Frontal cortex (tissue), 4 donors: ENCODE results near the gene DIAPH3. TPM values are rescaled to one million over a fixed set of nuclear protein-coding genes. Genes with fewer than 3 reads are reported as not detected.

Source experiments
- DNase-seq, 2 donors: peaks; one replicate each; pipeline ENCODE4 v3.0.0; 2012; ENCODE audit warnings: low spot score in 2 of 2
- FAIRE-seq: peaks from 2 replicates; lab custom pipeline; 2012; peaks lifted over from hg19 to GRCh38; lab: Jason Lieb, UNC
- total RNA-seq: library from RNA; depleted of rRNA; stranded (reverse); fragments of >200 nt; gene quantifications from one replicate; pipeline ENCODE4 v1.2.3, GENCODE V29; 2014
- donor health status: control.
- donor health status: control.
- donor health status: control.

Gene DIAPH3
- total RNA-seq, 1 donor from 2014 or later = 5.3 TPM

DNA sequence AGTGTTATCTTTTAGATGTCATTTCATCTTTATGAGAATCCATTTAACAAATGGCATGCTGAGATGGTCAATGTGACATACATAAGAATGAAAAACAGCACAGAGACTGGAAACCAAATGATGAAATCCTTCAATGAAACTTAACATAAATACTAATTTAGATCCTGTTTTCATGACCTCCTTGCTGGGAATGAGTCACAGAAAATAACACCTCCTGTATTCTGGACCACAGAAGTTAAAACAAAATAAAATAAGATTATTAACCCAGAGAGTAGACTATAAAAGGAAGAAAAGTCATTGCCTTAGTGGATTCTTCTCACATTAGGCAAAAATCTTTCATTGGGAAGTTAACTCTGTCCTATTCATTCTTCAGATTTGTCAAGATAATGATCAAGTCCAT, 1.6 kb downstream of the DIAPH3 start:
- FAIRE-seq (no peak), DNase-seq (no peak)

DNA sequence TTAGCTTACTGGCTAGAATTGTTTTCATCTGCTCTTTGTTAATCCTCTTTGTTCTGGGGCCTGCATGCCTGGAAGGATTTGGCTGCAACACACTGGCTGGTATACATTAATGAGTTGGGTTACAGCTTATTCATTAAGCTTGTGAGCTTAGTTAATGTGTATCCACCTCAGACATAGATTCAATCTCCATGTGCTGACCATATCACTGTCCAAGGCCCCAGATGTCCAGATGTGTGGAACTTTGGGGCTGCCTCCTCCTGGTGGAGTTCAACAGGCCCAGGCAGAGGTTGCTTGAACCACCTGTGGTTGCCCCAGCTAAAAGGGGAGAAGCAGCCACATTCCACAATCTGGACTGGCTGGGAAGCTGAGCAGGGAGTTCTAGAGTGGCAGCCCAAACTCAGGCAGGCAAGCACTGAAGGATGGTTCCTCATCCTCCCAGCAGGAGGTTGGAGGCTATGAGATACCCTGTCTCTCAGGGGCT, 5.4 kb downstream of the DIAPH3 start:
- FAIRE-seq (no peak), DNase-seq (no peak)

DNA sequence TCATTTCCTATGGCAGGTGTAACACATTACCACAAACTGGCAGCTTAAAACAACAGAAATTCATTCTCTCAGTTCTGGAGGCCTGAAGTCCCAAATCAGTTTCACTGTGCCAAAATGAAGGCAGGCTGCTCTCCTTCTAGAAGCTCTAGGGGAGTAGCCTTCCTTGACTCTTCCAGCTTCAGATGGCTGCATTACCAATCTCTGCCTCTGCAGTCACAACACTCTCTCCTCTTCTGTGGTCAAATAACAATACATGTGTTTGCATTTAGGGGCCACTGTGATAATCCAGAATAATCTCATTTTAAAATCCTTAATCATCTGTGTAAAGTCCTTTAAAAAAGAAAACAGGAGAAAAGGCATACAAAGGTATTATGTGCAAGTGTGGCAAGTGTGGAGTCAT, 7.8 kb downstream of the DIAPH3 start:
- no peak for DNase-seq
- FAIRE-seq = no peak

DNA sequence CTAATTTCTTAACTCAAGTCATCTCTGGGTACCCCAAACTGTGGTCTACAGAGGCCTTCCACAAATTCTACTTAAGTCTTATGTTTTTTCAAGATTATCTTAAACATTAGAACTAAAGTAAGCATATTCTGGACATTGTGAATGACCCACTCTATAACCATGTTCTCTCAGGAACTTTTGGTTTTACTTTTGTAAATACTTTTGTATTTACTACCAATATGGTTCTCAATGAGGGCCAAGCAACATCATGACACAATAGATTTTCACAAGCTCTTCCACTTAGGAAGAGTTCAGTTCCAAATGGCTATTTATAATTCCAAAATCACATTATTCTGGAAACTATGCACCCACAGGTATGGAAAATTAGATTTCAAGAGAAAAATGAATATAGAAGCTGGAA, 10.8 kb downstream of the DIAPH3 start:
- FAIRE-seq (no peak), DNase-seq (no peak)

DNA sequence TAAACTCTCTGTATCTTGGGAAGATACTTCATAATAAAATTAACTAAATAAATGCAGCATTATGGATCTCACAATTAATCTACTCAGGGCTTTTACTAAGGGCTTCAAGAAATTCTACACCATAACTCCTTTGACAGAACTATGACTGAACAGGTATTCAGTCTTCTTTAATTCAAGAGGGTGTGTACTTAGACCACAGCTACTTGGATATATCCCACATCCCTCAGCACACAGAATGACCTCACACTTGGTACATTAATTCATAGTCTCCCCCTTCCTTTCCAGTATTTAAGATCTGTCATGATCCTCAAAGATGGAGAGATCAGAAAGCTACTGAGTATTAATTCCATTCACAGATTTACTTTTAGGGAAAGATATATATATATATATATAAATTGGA, 11.6 kb downstream of the DIAPH3 start:
- no peak for FAIRE-seq

DNA sequence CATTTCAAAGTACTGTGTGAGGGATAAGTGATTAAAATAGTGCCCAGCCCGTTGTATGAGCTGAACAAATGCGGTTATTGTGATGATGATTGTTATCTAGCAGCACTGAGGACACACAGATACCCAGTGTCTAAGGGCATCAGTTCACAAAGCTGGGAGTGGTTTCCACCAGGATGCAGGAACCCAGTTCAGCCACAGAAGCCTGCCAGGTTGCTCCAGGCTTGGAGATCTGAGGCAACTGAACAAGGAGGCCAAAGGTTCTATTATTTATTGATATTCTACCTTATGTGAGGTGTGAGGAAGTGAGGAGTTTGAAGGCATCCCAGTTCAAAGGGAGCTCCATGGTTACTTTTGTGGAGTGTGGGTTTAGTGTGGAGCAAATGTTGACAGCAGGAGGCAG, 13.2 kb downstream of the DIAPH3 start:
- no peak for FAIRE-seq
- DNase-seq = no peak

More for the DNA sequence above, 11.6 kb downstream of the DIAPH3 start:
- DNase-seq = no peak

DNA sequence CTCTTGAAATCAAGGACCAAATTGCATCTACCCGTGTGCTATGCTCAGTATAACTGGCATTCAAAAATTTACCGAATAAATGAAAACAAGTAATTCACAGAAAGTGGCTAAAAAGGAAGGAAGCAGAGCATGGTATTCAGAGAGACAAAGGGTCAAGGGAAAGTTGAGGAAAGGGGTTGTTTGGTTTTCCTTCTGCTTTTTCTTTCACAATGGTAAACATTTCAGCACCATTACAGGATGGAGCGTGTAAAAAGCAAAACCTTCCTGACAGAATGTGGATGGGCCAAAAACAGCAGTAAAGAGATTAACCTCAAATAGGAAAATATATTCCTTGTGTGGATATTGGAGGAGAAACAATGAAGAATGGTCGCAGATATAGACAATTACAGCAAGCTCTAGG, 14.8 kb downstream of the DIAPH3 start:
- DNase-seq = no peak
- no peak for FAIRE-seq

DNA sequence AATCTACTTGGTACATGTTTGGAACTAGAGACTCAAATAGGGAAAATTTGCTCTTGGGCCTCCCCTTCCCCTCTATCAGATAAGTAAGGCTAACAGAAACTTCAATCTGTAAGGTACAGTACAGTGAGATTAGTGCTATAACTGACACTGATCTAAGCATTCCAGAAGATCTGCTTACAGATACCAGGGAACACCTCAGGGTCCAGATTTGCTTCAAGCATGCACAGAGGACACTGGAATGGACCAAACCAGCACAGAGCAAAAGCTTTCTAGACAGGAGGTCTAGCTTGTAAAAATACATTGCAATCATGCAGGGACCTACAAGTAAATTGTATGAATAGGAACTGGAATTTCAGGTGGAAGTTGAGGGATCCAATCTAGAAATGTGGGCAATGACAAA, 16.4 kb downstream of the DIAPH3 start:
- no peak for FAIRE-seq
- DNase-seq = no peak

DNA sequence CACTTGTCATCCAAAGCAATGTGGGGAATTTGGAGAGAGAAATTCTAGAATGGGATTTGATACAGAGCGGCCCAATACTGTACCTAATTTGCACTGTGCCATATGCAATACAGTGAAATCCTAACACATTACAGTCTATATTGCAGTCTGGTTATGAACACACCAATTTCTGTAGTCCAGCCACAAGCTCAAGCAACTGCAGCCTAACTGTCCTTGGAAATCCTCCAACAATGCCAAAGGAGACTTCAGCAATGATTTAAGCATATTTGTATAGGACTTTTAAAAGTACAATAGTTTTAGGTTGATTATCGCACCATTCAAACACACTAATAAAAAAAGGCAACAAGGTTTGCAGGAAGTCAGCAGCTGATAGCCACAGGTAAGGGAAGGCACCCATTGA, 17.3 kb downstream of the DIAPH3 start:
- no peak for FAIRE-seq
- no peak for DNase-seq

DNA sequence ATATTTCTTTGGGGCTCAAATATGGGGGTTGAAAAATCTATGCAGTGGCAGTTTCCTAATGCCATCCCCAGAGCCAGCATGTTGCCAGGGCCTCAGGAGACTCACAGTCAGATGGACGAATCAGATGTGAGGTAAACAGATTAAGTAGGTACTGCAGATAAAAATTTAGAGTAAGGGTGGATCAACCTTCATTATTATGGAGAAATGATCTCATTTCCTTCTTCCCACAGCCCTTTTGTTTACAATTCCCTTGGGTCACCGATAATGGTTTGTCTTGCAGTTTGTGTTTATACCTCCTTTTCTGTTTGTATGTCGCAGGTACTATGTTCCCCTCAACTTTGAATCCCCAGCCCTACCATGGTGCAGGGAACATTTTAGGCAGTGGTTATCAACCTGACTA, 20.0 kb downstream of the DIAPH3 start:
- FAIRE-seq (no peak), DNase-seq (no peak)

DNA sequence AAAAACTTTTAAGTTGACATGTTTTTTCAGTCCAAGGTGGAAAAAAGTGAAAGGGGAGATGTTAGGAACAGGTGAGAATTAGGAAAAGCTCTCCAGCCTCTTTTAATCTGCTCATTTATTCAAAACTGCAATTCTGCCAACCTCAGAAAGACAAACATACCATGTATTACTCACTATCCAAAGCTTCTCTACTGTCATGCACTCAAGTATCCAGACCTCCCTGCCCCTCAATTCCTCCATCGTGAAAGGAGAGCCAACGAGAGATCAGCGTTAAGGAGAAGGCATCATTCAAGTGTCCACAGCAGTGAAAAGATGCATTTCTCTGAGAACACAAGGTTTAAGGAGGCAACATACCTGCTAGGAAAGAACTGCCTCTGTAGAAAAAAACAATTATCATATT, 24.5 kb downstream of the DIAPH3 start:
- FAIRE-seq (no peak), DNase-seq (no peak)

DNA sequence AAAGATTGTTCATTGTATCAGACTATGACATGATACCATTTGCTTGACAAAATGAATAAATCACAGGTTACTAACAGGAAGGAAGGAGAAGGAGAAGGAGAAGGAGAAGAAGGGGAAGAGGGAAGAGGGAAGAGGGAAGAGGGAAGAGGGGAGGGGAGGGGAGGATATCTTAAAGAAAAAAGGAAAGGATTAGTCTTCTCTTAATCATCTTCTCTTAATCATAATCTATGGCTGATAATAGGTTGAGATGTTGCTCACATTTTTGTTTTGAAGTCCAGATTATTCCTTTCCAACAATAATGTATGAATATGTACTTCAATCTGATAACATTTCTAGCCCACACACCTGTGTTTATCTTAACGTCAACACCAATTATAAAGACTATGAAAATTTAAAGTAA, 25.1 kb downstream of the DIAPH3 start:
- DNase-seq = no peak
- FAIRE-seq = no peak

DNA sequence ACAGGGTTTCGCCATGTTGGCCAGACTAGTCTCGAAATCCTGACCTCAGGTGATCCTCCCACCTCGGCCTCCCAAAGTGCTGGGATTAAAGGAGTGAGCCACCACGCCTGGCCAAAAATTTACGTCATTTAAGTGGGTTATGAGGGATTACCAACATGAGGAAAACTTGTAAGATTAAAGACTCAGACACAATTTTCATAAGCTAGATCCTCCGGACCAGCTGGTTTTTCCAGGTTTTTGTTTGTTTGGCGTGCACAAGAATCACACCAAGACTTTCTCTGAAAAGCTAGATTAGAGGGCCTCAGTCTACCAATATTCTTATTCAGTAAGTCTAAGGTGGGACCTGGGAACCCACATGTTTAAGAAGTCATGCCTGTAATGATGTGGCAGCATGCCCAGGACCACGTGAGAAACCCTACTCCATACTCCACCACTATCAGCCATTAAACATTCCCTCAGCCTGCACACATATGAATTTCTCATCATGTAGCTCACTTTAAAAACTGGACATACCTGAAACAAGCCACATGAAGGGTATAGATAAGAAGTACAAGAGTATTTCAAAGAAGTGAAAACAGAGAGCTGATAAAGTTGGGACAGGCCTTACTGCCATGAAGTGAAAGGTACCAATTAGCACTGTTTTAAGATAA, 25.7 kb downstream of the DIAPH3 start:
- no peak for DNase-seq
- no peak for FAIRE-seq

DNA sequence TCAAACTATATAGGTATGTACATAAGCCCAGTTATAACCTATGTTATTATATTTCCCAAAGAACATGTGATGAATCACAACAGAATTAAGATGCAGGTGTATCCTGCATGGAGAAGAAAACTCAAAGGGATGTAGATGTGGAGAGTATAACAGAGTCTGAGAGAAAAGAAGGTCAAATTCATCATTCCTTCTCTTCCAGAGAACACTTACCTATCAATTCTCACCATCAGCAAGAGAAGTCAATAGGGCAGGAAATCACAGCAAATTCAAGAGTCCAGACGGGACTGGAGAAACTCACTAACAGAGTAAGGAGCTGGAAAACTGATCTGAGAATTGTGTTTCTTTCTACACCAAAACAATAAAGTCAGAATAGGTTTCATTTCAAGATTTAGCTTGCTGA, 28.4 kb downstream of the DIAPH3 start:
- DNase-seq (no peak), FAIRE-seq (no peak)

DNA sequence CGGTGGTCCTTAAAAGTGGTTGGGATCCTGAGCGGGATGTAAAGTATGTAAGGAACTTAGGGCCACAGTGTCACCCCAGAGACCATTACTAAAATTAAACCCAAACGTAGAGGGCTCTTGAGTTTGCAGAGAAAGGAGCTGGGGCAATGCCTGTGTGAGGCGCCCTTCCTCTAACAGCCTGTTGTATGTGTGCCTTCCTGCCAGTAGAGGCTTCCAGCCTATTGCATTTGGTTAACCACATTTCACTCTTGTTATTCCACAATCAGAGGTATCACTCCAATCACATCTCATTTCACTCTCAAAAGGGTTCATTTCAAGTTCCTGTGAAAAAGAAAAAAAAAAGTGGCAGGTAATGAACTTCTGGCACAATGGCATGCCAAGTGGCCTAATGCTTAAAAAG, 29.4 kb downstream of the DIAPH3 start:
- DNase-seq (no peak), FAIRE-seq (no peak)

DNA sequence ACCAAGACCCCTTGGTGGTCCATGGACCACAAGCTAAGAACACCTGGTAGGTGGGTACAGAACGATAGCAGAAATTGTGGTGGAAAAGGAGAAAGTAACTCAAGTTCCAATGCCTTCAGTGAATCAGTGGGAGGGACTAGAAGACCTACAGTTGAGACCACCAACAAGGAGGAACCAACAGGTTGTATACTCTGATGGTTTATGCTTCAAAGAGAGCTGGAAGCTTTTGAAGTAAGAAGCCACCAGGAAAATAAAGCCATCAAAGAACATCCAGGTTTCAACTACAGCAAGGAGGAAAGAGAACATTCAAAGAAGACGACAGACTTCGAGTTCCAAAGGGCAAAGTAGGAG, 42.4 kb downstream of the DIAPH3 start:
- no peak for FAIRE-seq

DNA sequence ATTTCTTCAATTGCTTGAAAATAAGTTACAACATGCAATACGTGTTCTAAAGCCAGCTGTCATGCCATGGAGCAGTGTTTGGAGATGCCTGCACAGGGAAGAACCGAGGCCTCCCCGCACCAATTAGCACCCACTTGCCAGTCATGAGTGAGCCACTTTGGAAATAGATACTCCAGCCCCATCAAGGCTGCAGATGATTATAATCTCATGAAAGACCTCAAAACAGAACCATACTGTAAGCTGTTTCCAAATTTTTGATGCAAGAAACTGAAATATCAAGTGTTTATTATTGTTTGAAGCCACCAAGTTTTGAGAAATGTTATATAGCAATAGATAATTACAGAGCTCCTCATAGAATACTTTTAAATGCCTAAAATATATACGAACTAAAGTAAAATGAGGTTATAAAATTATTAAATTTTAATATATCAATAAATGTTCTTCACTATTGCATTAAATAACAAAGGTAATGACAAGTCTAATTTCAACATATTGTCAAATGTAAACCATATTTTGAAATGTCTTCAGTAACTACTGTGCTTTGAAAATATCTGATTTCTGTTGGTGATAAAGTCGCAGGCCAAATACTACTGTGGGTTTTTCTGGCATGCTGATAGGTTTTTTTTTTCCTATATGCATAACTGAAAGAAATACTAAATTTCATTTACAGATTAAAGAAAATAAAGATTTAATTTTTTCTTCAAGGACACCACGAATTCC, 43.0 kb downstream of the DIAPH3 start:
- FAIRE-seq = no peak
- DNase-seq = no peak

More for the DNA sequence above, 42.4 kb downstream of the DIAPH3 start:
- no peak for DNase-seq

DNA sequence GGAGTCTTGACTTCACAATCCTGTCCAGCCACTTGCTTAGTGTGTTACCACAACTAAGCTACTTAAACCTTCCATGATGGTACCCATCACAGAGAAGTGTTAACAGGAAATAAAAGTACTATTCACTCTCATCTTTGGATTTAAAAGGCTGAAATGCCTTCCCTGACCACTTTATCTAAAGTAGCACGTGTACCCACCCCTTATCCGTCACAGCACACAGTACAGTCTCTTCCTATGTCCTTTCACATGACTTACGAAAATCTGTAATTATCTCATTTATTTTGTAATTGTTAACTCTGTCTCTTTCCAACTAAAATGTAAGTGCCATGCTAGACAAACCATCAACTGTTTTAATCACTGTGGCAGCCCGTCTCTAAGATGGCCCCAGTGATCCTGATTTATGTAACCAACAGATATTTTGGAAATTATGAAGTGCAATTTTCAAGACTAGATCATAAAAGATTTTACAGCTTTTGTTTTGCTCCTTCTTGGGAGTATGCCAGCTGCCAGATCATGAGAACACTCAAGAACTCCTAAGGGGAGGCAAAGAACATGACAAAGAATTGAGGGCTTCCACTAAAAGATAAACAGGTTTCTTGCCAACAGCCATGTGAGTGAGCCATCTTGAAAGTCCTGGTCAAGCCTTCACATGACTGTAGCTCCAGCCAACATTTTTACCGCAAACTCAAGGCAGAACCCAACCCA, 44.9 kb downstream of the DIAPH3 start:
- DNase-seq (no peak), FAIRE-seq (no peak)

DNA sequence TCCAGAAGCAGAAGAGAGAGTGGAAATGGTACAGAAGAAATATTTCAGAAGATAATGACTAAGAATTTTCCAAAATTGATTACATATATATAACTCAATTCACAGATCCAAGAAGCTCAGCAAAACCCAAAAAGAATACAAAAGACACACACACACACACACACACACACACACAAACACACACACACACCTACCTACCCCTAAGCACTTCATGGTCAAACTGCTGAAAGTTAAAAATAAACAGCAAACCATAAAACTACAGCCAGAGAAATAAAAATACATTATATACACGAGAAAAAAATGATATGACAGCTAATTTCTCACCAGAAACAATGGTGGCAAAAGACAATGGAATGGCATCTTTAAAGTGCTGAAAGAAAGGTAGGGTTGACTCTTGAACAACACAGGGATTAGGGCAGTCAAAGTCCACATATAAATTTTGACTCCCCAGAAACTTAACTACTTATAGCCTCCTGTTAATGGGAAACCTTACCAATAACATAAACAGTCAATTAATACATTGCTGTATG, 49.2 kb downstream of the DIAPH3 start:
- FAIRE-seq (no peak), DNase-seq (no peak)

DNA sequence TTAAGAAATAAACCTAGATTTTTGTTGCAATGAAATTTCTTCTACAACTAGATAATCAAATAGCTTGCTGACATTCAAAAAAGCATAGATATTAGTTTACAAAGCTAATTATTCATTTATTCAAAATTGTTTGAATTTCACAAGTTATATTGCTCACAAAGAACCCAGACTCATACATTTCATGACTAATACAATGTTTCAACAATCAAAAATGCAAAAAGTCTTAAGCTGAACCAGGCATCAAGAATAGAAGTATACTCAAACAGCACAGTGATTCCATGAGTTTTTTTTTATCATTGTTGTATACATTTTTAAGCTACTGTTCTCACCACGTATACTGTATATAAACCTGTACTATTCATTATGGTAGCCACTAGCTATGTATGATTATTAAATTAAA, 51.0 kb downstream of the DIAPH3 start:
- FAIRE-seq = no peak
- DNase-seq = no peak

DNA sequence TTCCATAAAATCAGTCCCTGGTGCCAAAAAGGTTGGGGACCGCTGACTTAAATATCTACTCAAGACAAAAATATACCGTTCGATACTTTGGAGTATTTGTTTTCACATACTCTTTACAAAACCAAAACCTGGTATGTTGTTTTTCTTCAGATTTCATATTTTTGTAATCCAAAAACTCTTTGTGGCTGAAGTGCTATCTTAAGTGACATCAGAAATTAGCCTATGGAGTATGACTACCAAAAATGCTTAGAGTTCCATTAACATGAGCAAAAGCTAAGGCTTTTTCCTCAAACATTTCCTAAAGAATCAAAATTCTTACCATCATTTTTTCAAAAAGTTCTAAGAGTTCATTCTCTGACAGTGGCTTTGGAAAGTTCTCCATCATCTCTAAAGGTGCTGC, 52.0 kb downstream of the DIAPH3 start:
- FAIRE-seq (no peak), DNase-seq (no peak)
